HEK293 (cell line): ENCODE data around the gene LCAT.

ENCODE experiments used
- PRDM1 ChIP-seq: fragments of 450-650 bp; formaldehyde crosslinking; IDR thresholded peaks from 2 replicates; pipeline ENCODE4; 2016; ENCODE audit warnings: missing biosample characterization, missing genetic modification characterization
- RBAK ChIP-seq: fragments of 450-650 bp; formaldehyde crosslinking; IDR thresholded peaks from 2 replicates; pipeline ENCODE4 v1.5.1; 2016; ENCODE audit warnings: missing biosample characterization, missing genetic modification characterization
- REST ChIP-seq: fragments of 450-650 bp; formaldehyde crosslinking; IDR thresholded peaks from 2 replicates; pipeline ENCODE4 v1.5.1; 2016; ENCODE audit warnings: missing biosample characterization, missing genetic modification characterization
- SETDB1 ChIP-seq: IDR thresholded peaks from one replicate; pipeline ENCODE4 v1.6.1; 2017; ENCODE audit warnings: mild to moderate bottlenecking, low read length, moderate library complexity, mixed read lengths; ENCODE audit not compliant: insufficient read length
- ZBTB1 ChIP-seq: fragments of 450-650 bp; formaldehyde crosslinking; IDR thresholded peaks from 2 replicates; pipeline ENCODE4 v1.5.1; 2016; ENCODE audit warnings: missing biosample characterization, missing genetic modification characterization
- ZNF112 ChIP-seq: fragments of 450-650 bp; formaldehyde crosslinking; IDR thresholded peaks from 2 replicates; pipeline ENCODE4 v1.5.0; 2017; ENCODE audit warnings: missing biosample characterization, missing genetic modification characterization
- ZNF132 ChIP-seq: fragments of 450-650 bp; formaldehyde crosslinking; IDR thresholded peaks from 2 replicates; pipeline ENCODE4 v1.5.1; 2017; ENCODE audit warnings: missing biosample characterization, missing genetic modification characterization, borderline replicate concordance
- ZNF184 ChIP-seq: fragments of 450-650 bp; IDR thresholded peaks from 2 replicates; pipeline ENCODE4 v1.5.1; 2018; ENCODE audit warnings: missing biosample characterization, mild to moderate bottlenecking, missing genetic modification characterization
- ZNF211 ChIP-seq: fragments of 450-650 bp; formaldehyde crosslinking; IDR thresholded peaks from 2 replicates; pipeline ENCODE4 v1.5.1; 2016; ENCODE audit warnings: low read depth, missing biosample characterization, missing genetic modification characterization
- ZNF350 ChIP-seq: fragments of 450-650 bp; formaldehyde crosslinking; IDR thresholded peaks from 2 replicates; pipeline ENCODE4 v1.5.0; 2017; ENCODE audit warnings: missing biosample characterization, mild to moderate bottlenecking, missing genetic modification characterization
- ZNF398 ChIP-seq: fragments of 450-650 bp; formaldehyde crosslinking; IDR thresholded peaks from 2 replicates; pipeline ENCODE4 v1.5.1; 2017; ENCODE audit warnings: missing biosample characterization, missing genetic modification characterization
- ZNF48 ChIP-seq: fragments of 450-650 bp; formaldehyde crosslinking; IDR thresholded peaks from 2 replicates; pipeline ENCODE4 v1.5.1; 2016; ENCODE audit warnings: missing biosample characterization, missing genetic modification characterization
- ZNF529 ChIP-seq: fragments of 450-650 bp; formaldehyde crosslinking; IDR thresholded peaks from 2 replicates; pipeline ENCODE4 v1.5.1; 2017; ENCODE audit warnings: missing genetic modification characterization, missing biosample characterization; ENCODE audit not compliant: insufficient replicate concordance
- ZNF596 ChIP-seq: fragments of 450-650 bp; IDR thresholded peaks from 2 replicates; pipeline ENCODE4 v1.5.0; 2018; ENCODE audit warnings: missing biosample characterization, mild to moderate bottlenecking, missing genetic modification characterization, moderate library complexity
- ZNF610 ChIP-seq: fragments of 450-650 bp; formaldehyde crosslinking; IDR thresholded peaks from 2 replicates; pipeline ENCODE4 v1.5.1; 2016; ENCODE audit warnings: missing biosample characterization, missing genetic modification characterization, borderline replicate concordance
- ZNF626 ChIP-seq: fragments of 450-650 bp; sonication (Bioruptor Pico); formaldehyde crosslinking; IDR thresholded peaks from 2 replicates; pipeline ENCODE4 v1.5.1; 2018; ENCODE audit warnings: missing biosample characterization, missing genetic modification characterization, inconsistent platforms
- ZNF629 ChIP-seq: fragments of 450-650 bp; formaldehyde crosslinking; IDR thresholded peaks from 2 replicates; pipeline ENCODE4 v1.5.1; 2017; ENCODE audit warnings: missing biosample characterization, missing genetic modification characterization
- ZNF645 ChIP-seq: fragments of 450-650 bp; formaldehyde crosslinking; IDR thresholded peaks from 2 replicates; pipeline ENCODE4; 2016; ENCODE audit warnings: missing biosample characterization, missing genetic modification characterization
- ZNF658 ChIP-seq: fragments of 450-650 bp; formaldehyde crosslinking; IDR thresholded peaks from 2 replicates; pipeline ENCODE4; 2016; ENCODE audit warnings: missing biosample characterization, missing genetic modification characterization
- ZNF664 ChIP-seq: fragments of 450-650 bp; formaldehyde crosslinking; IDR thresholded peaks from 2 replicates; pipeline ENCODE4 v1.5.1; 2016; ENCODE audit warnings: missing biosample characterization, missing genetic modification characterization
- ZNF677 ChIP-seq: fragments of 450-650 bp; IDR thresholded peaks from 2 replicates; pipeline ENCODE4 v1.5.0; 2018; ENCODE audit warnings: missing biosample characterization, mild to moderate bottlenecking, missing genetic modification characterization, moderate library complexity
- ZNF707 ChIP-seq: fragments of 450-650 bp; formaldehyde crosslinking; IDR thresholded peaks from 2 replicates; pipeline ENCODE4 v1.5.1; 2016; ENCODE audit warnings: missing biosample characterization, missing genetic modification characterization
- ZNF830 ChIP-seq: fragments of 450-650 bp; IDR thresholded peaks from 2 replicates; pipeline ENCODE4 v1.5.0; 2018; ENCODE audit warnings: missing biosample characterization, missing genetic modification characterization, low read depth, mild to moderate bottlenecking, moderate library complexity
- ZSCAN16 ChIP-seq: fragments of 450-650 bp; formaldehyde crosslinking; IDR thresholded peaks from 2 replicates; pipeline ENCODE4 v1.5.1; 2016; ENCODE audit warnings: missing biosample characterization, missing genetic modification characterization
- ZXDB ChIP-seq: fragments of 450-650 bp; formaldehyde crosslinking; IDR thresholded peaks from 2 replicates; pipeline ENCODE4 v1.5.1; 2016; ENCODE audit warnings: missing biosample characterization, missing genetic modification characterization
- TF ChIP-seq, protein P1 (sequence below): fragments of 450-650 bp; formaldehyde crosslinking; IDR thresholded peaks from 2 replicates; pipeline ENCODE4 v1.5.1; 2016; ENCODE audit warnings: missing biosample characterization, missing genetic modification characterization
- TF ChIP-seq, protein P2 (sequence below): fragments of 450-650 bp; formaldehyde crosslinking; IDR thresholded peaks from 2 replicates; pipeline ENCODE4 v1.5.1; 2016; ENCODE audit warnings: missing biosample characterization, missing genetic modification characterization, borderline replicate concordance
- TF ChIP-seq, protein P3 (sequence below): fragments of 450-650 bp; formaldehyde crosslinking; IDR thresholded peaks from 2 replicates; pipeline ENCODE4 v1.5.1; 2017; ENCODE audit warnings: missing biosample characterization, missing genetic modification characterization

LCAT gene

GRCh38 chr16:67935402-67936123, 8.4 kb downstream of the LCAT start (continued):
- TF ChIP-seq ZNF596 (tag by site-specific recombination) (no peak), ZNF211 (tag by site-specific recombination) (no peak), ZBTB1 (no peak), ZSCAN16 (tag by site-specific recombination) (no peak), ZXDB (tag by site-specific recombination) (peak; percentile 96), ZNF610 (tag by site-specific recombination) (0 out of 2 replicates have a peak, but pooled peaks have one; percentile 37), ZNF629 (tag by site-specific recombination) (no peak), ZNF398 (tag by site-specific recombination) (no peak), ZNF112 (no peak), ZNF132 (no peak), ZNF645 (tag by site-specific recombination) (no peak), ZNF48 (tag by site-specific recombination) (no peak), ZNF830 (tag by site-specific recombination) (no peak), REST (tag by site-specific recombination) (no peak; the same call in 1 of the 2 replicates), ZNF664 (no peak), SETDB1 (no peak), ZNF350 (tag by site-specific recombination) (no peak), ZNF529 (tag by site-specific recombination) (no peak), ZNF677 (tag by site-specific recombination) (no peak), ZNF626 (tag by site-specific recombination) (no peak), PRDM1 (no peak), RBAK (tag by site-specific recombination) (no peak), ZNF184 (tag by site-specific recombination) (no peak), ZNF707 (no peak), ZNF658 (no peak)
- TF ChIP-seq, protein P1, sequence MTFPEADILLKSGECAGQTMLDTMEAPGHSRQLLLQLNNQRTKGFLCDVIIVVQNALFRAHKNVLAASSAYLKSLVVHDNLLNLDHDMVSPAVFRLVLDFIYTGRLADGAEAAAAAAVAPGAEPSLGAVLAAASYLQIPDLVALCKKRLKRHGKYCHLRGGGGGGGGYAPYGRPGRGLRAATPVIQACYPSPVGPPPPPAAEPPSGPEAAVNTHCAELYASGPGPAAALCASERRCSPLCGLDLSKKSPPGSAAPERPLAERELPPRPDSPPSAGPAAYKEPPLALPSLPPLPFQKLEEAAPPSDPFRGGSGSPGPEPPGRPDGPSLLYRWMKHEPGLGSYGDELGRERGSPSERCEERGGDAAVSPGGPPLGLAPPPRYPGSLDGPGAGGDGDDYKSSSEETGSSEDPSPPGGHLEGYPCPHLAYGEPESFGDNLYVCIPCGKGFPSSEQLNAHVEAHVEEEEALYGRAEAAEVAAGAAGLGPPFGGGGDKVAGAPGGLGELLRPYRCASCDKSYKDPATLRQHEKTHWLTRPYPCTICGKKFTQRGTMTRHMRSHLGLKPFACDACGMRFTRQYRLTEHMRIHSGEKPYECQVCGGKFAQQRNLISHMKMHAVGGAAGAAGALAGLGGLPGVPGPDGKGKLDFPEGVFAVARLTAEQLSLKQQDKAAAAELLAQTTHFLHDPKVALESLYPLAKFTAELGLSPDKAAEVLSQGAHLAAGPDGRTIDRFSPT (tag by site-specific recombination), result peak; percentile 88
- TF ChIP-seq, protein P2, sequence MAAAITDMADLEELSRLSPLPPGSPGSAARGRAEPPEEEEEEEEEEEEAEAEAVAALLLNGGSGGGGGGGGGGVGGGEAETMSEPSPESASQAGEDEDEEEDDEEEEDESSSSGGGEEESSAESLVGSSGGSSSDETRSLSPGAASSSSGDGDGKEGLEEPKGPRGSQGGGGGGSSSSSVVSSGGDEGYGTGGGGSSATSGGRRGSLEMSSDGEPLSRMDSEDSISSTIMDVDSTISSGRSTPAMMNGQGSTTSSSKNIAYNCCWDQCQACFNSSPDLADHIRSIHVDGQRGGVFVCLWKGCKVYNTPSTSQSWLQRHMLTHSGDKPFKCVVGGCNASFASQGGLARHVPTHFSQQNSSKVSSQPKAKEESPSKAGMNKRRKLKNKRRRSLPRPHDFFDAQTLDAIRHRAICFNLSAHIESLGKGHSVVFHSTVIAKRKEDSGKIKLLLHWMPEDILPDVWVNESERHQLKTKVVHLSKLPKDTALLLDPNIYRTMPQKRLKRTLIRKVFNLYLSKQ, result no peak
- TF ChIP-seq, protein P3, sequence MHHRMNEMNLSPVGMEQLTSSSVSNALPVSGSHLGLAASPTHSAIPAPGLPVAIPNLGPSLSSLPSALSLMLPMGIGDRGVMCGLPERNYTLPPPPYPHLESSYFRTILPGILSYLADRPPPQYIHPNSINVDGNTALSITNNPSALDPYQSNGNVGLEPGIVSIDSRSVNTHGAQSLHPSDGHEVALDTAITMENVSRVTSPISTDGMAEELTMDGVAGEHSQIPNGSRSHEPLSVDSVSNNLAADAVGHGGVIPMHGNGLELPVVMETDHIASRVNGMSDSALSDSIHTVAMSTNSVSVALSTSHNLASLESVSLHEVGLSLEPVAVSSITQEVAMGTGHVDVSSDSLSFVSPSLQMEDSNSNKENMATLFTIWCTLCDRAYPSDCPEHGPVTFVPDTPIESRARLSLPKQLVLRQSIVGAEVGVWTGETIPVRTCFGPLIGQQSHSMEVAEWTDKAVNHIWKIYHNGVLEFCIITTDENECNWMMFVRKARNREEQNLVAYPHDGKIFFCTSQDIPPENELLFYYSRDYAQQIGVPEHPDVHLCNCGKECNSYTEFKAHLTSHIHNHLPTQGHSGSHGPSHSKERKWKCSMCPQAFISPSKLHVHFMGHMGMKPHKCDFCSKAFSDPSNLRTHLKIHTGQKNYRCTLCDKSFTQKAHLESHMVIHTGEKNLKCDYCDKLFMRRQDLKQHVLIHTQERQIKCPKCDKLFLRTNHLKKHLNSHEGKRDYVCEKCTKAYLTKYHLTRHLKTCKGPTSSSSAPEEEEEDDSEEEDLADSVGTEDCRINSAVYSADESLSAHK, result no peak
